Measurements from ENCODE around the gene KLHDC1. TPM values are rescaled to one million over a fixed set of nuclear protein-coding genes. Genes with fewer than 3 reads are reported as not detected.
A peak's percentile ranks its signal among the peaks of the same experiment; 100 is the strongest.

The KLHDC1 gene
- total and polyA plus RNA-seq, 9 of the 15 experiments (the other 6 are each of a cell fraction or from before 2014, with no cell fraction given): 0.08 to 0.41 (median 0.18) TPM

DNA sequence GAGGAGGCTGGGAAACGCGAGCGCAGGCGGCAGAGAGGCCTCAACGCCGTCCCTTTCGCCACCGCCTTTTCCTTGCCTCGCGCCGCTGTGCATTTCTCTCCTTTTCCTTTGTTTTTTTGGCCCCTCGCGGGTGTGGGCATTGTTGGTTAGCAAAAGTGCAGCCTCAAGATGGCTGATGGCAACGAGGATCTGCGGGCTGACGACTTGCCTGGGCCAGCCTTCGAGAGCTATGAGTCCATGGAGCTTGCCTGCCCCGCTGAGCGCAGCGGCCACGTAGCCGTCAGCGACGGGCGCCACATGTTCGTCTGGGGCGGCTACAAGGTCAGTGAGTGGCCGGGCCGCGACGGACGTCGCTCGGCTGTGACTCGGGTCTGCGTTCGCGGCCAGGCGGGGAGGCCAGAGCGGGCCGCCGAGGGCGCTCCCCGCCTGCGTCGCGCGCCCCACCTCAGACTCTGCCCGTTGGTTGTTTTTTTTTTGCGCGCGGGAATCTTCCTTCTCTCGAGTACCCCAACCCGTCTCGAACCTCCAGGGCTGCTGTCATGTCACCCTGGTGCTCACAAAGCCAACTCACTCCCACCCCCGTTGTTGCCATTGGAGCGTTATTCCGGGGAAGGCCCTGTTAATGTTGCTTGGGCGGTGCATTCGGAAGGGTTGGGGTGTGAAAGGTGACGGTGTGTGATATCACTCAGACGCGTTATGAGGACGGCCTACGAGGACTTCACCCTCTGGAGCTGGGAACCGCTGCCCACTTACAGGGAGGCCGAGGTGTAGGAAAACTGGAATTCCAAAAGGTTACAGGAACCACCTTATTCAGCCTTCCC, 75.6 kb downstream of the KLHDC1 start (continued):
- no peak for TF ChIP-seq TAF7 (tag; IDR thresholded peaks at IDR 0.05)
- peak; percentile 84 for TF ChIP-seq POLR2G (IDR thresholded peaks at IDR 0.05; ENCODE audit: low read depth, low read length)
- TF ChIP-seq NFRKB (IDR thresholded peaks at IDR 0.05; ENCODE audit: low read depth): peak; percentile 69; the same call in 1 of the 2 replicates
- TF ChIP-seq NRF1 (conservative IDR thresholded peaks at IDR 0.05 in 1 of 2, IDR thresholded peaks at IDR 0.05 in 1 of 2): 0 out of 4 replicates have a peak, but pooled peaks have one; percentile 20 to 37
- no peak for TF ChIP-seq MCM2 (IDR thresholded peaks at IDR 0.05; ENCODE audit: low read depth)
- no peak for TF ChIP-seq PRMT5 (CRISPR knock-in tag; IDR thresholded peaks at IDR 0.05)
- TF ChIP-seq SMARCB1 (IDR thresholded peaks at IDR 0.05; ENCODE audit: insufficient read length, low read depth): no peak
- TF ChIP-seq CC2D1A (IDR thresholded peaks at IDR 0.05): no peak
- TF ChIP-seq MXD1 (CRISPR knock-in tag; IDR thresholded peaks at IDR 0.05; ENCODE audit: borderline replicate concordance, poor library complexity, severe bottlenecking): no peak
- TF ChIP-seq ESRRA (IDR thresholded peaks at IDR 0.05; ENCODE audit: borderline replicate concordance, low read depth): peak; percentile 90
- peak; percentile 79 for TF ChIP-seq EP400 (IDR thresholded peaks at IDR 0.05)
- TF ChIP-seq, protein P1, sequence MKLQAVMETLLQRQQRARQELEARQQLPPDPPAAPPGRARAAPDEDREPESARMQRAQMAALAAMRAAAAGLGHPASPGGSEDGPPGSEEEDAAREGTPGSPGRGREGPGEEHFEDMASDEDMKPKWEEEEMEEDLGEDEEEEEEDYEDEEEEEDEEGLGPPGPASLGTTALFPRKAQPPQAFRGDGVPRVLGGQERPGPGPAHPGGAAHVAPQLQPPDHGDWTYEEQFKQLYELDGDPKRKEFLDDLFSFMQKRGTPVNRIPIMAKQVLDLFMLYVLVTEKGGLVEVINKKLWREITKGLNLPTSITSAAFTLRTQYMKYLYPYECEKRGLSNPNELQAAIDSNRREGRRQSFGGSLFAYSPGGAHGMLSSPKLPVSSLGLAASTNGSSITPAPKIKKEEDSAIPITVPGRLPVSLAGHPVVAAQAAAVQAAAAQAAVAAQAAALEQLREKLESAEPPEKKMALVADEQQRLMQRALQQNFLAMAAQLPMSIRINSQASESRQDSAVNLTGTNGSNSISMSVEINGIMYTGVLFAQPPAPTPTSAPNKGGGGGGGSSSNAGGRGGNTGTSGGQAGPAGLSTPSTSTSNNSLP (IDR thresholded peaks at IDR 0.05; ENCODE audit: borderline replicate concordance, low read depth, low read length): no peak
- peak; percentile 85 for TF ChIP-seq RBM22 (IDR thresholded peaks at IDR 0.05; ENCODE audit: low read depth, low read length, poor library complexity, severe bottlenecking)
- TF ChIP-seq ZNF551 (CRISPR knock-in tag; IDR thresholded peaks at IDR 0.05): no peak
- no peak for TF ChIP-seq IRF2 (CRISPR knock-in tag; IDR thresholded peaks at IDR 0.05)
- TF ChIP-seq, protein P2, sequence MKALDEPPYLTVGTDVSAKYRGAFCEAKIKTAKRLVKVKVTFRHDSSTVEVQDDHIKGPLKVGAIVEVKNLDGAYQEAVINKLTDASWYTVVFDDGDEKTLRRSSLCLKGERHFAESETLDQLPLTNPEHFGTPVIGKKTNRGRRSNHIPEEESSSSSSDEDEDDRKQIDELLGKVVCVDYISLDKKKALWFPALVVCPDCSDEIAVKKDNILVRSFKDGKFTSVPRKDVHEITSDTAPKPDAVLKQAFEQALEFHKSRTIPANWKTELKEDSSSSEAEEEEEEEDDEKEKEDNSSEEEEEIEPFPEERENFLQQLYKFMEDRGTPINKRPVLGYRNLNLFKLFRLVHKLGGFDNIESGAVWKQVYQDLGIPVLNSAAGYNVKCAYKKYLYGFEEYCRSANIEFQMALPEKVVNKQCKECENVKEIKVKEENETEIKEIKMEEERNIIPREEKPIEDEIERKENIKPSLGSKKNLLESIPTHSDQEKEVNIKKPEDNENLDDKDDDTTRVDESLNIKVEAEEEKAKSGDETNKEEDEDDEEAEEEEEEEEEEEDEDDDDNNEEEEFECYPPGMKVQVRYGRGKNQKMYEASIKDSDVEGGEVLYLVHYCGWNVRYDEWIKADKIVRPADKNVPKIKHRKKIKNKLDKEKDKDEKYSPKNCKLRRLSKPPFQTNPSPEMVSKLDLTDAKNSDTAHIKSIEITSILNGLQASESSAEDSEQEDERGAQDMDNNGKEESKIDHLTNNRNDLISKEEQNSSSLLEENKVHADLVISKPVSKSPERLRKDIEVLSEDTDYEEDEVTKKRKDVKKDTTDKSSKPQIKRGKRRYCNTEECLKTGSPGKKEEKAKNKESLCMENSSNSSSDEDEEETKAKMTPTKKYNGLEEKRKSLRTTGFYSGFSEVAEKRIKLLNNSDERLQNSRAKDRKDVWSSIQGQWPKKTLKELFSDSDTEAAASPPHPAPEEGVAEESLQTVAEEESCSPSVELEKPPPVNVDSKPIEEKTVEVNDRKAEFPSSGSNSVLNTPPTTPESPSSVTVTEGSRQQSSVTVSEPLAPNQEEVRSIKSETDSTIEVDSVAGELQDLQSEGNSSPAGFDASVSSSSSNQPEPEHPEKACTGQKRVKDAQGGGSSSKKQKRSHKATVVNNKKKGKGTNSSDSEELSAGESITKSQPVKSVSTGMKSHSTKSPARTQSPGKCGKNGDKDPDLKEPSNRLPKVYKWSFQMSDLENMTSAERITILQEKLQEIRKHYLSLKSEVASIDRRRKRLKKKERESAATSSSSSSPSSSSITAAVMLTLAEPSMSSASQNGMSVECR (CRISPR knock-in tag; IDR thresholded peaks at IDR 0.05): peak; percentile 86
- peak; percentile 17 for TF ChIP-seq CXXC5 (CRISPR knock-in tag; IDR thresholded peaks at IDR 0.05)
- peak; percentile 83 for TF ChIP-seq CREB1 (IDR thresholded peaks at IDR 0.05)
- TF ChIP-seq CREB1 (CRISPR knock-in tag; IDR thresholded peaks at IDR 0.05): peak; percentile 93
- no peak for TF ChIP-seq ZFP30 (CRISPR knock-in tag; IDR thresholded peaks at IDR 0.05; ENCODE audit: borderline replicate concordance)
- 0 out of 2 replicates have a peak, but pooled peaks have one; percentile 80 for TF ChIP-seq TGIF2 (CRISPR knock-in tag; IDR thresholded peaks at IDR 0.05)

Measured in K562 (cell line).